ENCODE measurements around the gene FBXL4.

DNA sequence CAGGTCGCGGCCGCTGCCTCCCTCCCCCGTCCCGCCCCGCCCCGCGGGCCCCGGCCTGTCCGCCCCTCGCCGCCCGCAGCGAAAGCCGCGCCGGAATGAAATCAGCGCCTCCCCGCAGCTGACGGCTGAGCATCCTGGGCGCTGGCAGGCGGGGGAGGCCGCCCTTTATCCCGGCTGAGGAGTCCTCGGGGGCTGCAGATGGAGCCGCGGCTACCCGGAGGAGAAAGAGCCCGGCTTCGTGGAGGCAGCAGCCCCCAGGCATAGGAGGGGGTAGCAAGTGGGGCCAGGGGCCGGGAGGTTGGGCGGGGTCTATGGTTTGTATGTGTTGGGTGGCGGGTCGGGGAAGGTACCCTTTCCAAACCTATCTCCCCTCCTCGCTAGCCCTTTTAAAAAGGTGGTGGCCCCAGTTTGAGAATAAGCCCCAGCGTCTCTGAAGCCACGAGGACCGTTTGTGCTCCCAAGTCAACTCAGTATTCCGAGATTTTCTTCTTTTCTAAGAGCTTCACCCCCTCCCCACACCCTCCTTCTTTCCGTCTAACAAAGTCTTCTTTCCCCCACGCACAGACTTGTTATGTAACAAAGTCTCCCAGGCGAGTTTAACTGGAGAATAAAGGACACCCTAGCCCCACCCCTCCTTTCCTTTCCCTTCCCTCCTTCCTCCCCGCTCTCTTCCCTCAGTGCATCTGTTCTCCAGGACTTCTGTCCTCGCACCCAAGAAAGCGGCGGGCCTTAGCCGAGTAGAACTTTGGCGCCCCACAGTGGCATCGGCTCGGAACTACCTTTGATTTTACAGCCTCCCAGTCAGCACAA lies 102.3 kb downstream of the FBXL4 start:
- TF ChIP-seq, protein P1, sequence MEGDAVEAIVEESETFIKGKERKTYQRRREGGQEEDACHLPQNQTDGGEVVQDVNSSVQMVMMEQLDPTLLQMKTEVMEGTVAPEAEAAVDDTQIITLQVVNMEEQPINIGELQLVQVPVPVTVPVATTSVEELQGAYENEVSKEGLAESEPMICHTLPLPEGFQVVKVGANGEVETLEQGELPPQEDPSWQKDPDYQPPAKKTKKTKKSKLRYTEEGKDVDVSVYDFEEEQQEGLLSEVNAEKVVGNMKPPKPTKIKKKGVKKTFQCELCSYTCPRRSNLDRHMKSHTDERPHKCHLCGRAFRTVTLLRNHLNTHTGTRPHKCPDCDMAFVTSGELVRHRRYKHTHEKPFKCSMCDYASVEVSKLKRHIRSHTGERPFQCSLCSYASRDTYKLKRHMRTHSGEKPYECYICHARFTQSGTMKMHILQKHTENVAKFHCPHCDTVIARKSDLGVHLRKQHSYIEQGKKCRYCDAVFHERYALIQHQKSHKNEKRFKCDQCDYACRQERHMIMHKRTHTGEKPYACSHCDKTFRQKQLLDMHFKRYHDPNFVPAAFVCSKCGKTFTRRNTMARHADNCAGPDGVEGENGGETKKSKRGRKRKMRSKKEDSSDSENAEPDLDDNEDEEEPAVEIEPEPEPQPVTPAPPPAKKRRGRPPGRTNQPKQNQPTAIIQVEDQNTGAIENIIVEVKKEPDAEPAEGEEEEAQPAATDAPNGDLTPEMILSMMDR (IDR thresholded peaks at IDR 0.05): peak; percentile 45 to 90 (median 72)
- TF ChIP-seq POLR2A (IDR thresholded peaks at IDR 0.05): no peak
